ENCODE data around the gene ASB15. TPM values are rescaled to one million over a fixed set of nuclear protein-coding genes. Genes with fewer than 3 reads are reported as not detected.

ASB15 gene
- total and polyA plus RNA-seq, 2 of the 13 experiments (the other 11 are each of a cell fraction or from before 2014, with no cell fraction given): not detected

- TF ChIP-seq ATF4 (CRISPR knock-in tag; IDR thresholded peaks at IDR 0.05) (peak in 1 of 2 experiments; percentile 93; a peak in 2 of 4 replicates), CEBPG (CRISPR knock-in tag; IDR thresholded peaks at IDR 0.05) (peak; percentile 63), NCOA2 (CRISPR knock-in tag; IDR thresholded peaks at IDR 0.05) (no peak), SAFB2 (CRISPR knock-in tag; IDR thresholded peaks at IDR 0.05; ENCODE audit: borderline replicate concordance, low read depth) (no peak), DMTF1 (CRISPR knock-in tag; IDR thresholded peaks at IDR 0.05) (no peak), CEBPB (IDR thresholded peaks at IDR 0.05; ENCODE audit: borderline replicate concordance, low read depth, low read length) (peak; percentile 93), ZFAT (CRISPR knock-in tag; conservative IDR thresholded peaks at IDR 0.05) (no peak), ZNF614 (CRISPR knock-in tag; IDR thresholded peaks at IDR 0.05; ENCODE audit: borderline replicate concordance) (no peak), YY1 (IDR thresholded peaks at IDR 0.05; ENCODE audit: insufficient read depth, insufficient replicate concordance, low read depth, low read length) (no peak), TBX2 (CRISPR knock-in tag; IDR thresholded peaks at IDR 0.05; ENCODE audit: borderline replicate concordance) (no peak), MATR3 (CRISPR knock-in tag; IDR thresholded peaks at IDR 0.05) (no peak), FOXA1 (IDR thresholded peaks at IDR 0.05) (no peak), FOXA1 (CRISPR knock-in tag; IDR thresholded peaks at IDR 0.05) (peak; percentile 60; the same call in 1 of the 2 replicates), CBX2 (IDR thresholded peaks at IDR 0.05; ENCODE audit: low read depth, low read length) (no peak), CBX2 (CRISPR knock-in tag; IDR thresholded peaks at IDR 0.05; ENCODE audit: low read depth) (no peak), POLR2G (IDR thresholded peaks at IDR 0.05; ENCODE audit: low read depth, low read length) (no peak), GATAD2A (CRISPR knock-in tag; IDR thresholded peaks at IDR 0.05) (peak; percentile 56; the same call in 1 of the 2 replicates), KDM1A (CRISPR knock-in tag; IDR thresholded peaks at IDR 0.05) (no peak), CCAR2 (optimal IDR thresholded peaks at IDR 0.05; ENCODE audit: low read depth, low read length) (no peak), FLYWCH1 (CRISPR knock-in tag; IDR thresholded peaks at IDR 0.05) (no peak), ZNF343 (CRISPR knock-in tag; IDR thresholded peaks at IDR 0.05) (no peak), ZNF563 (CRISPR knock-in tag; IDR thresholded peaks at IDR 0.05) (no peak)
Measured at GRCh38 chr7:123622660-123623386, 21.2 kb downstream of the ASB15 start (continued).
